Endothelial cell of umbilical vein (primary cell): Measurements from ENCODE around the gene POSTN. TPM values are rescaled to one million over a fixed set of nuclear protein-coding genes. Genes with fewer than 3 reads are reported as not detected.

Experiments used
- BruUV-seq: library from RNA; stranded (reverse); fragments of 400-500 nt; replicated peaks from 2 replicates; lab custom pipeline; 2021; lab: Mats Ljungman, UMichigan
- CTCF ChIA-PET: fragments of 300-600, 350-600 bp; sonication (Branson Sonifier 250); formaldehyde crosslinking; loops from one replicate; lab custom pipeline; 2021; ENCODE audit warnings: antibody characterized with exemption, inconsistent platforms; lab: Charles Lee
- POLR2A ChIA-PET: fragments of 300-600, 350-600 bp; sonication (Branson Sonifier 250); formaldehyde crosslinking; loops from one replicate; lab custom pipeline; 2021; ENCODE audit warnings: antibody characterized with exemption, inconsistent platforms; lab: Charles Lee
- DNase-seq: peaks from one replicate; pipeline ENCODE4 v3.0.0-alpha.2; 2011; ENCODE audit warnings: low read depth, low spot score
- FAIRE-seq: peaks from 2 replicates; lab custom pipeline; 2011; peaks lifted over from hg19 to GRCh38; lab: Jason Lieb, UNC
- H2AFZ ChIP-seq: 2 replicates; pipeline ENCODE4 v1.6.0; 2012; ENCODE audit warnings: low read depth, low read length, control low read depth, inconsistent platforms
- H3K27ac ChIP-seq: 2 replicates; pipeline ENCODE4 v1.5.1; 2011; ENCODE audit warnings: low read depth, mild to moderate bottlenecking, control low read depth, low read length, moderate library complexity; ENCODE audit not compliant: insufficient read depth
- H3K27me3 ChIP-seq, 2 experiments: 2 replicates each; pipeline versions ENCODE4 v1.6.0 to v1.6.1; 2011; ENCODE audit warnings: low read length in 2 of 2, mixed read lengths in 1 of 2; ENCODE audit not compliant: control insufficient read depth in 2 of 2, insufficient read depth in 2 of 2
- H3K36me3 ChIP-seq, 2 experiments: 2 replicates in 1 of 2; 3 replicates in 1 of 2; pipeline ENCODE4 v1.5.1; 2011; ENCODE audit warnings: low read length in 2 of 2, mild to moderate bottlenecking in 1 of 2, moderate library complexity in 1 of 2; ENCODE audit not compliant: control insufficient read depth in 2 of 2, insufficient read depth in 2 of 2; ENCODE audit errors: extremely low read depth in 1 of 2
- H3K4me1 ChIP-seq: 3 replicates; pipeline ENCODE4 v1.5.1; 2011; ENCODE audit warnings: mild to moderate bottlenecking, low read length; ENCODE audit not compliant: control insufficient read depth, insufficient read depth; ENCODE audit errors: extremely low read depth
- H3K4me2 ChIP-seq: 2 replicates; pipeline ENCODE4 v1.6.1; 2011; ENCODE audit warnings: low read length, control low read depth, mixed read lengths; ENCODE audit not compliant: insufficient read depth
- H3K4me3 ChIP-seq, 3 experiments: fragments of 200-600 bp in 1 of 3; sonication (generic), shearing (Covaris generic) in 1 of 3; replicated peaks in 1 of 3; 2 replicates each; pipeline ENCODE4 v1.5.1; 2011 to 2016; ENCODE audit warnings: control low read depth in 3 of 3, low read length in 3 of 3, mild to moderate bottlenecking in 2 of 3, inconsistent platforms in 1 of 3, low read depth in 1 of 3, moderate library complexity in 1 of 3; ENCODE audit not compliant: insufficient read depth in 1 of 3
- H3K79me2 ChIP-seq: 2 replicates; pipeline ENCODE4 v1.6.0; 2012; ENCODE audit warnings: low read length, inconsistent platforms; ENCODE audit not compliant: control insufficient read depth, insufficient read depth
- H3K9ac ChIP-seq: replicated peaks from 2 replicates; pipeline ENCODE3; 2011; ENCODE audit warnings: low read length, control low read depth; ENCODE audit not compliant: insufficient read depth; ENCODE audit errors: extremely low read depth
- H3K9me1 ChIP-seq: replicated peaks from 3 replicates; pipeline ENCODE4 v1.6.0; 2011; ENCODE audit warnings: mild to moderate bottlenecking, low read length; ENCODE audit not compliant: control insufficient read depth, insufficient read depth; ENCODE audit errors: extremely low read depth
- H3K9me3 ChIP-seq: replicated peaks from 2 replicates; pipeline ENCODE4 v1.5.1; 2012; ENCODE audit warnings: low read length, inconsistent platforms; ENCODE audit not compliant: control insufficient read depth, insufficient read depth
- H4K20me1 ChIP-seq: replicated peaks from 2 replicates; pipeline ENCODE3; 2011; ENCODE audit warnings: mild to moderate bottlenecking, low read length; ENCODE audit not compliant: control insufficient read depth, insufficient read depth; ENCODE audit errors: extremely low read depth
- CTCF ChIP-seq, 2 donors: IDR thresholded peaks; 1 replicate in 1 of 2; 2 replicates in 1 of 2; pipeline ENCODE4 v1.5.1; 2011; ENCODE audit warnings: low read length in 2 of 2, mild to moderate bottlenecking in 2 of 2, moderate library complexity in 2 of 2, control low read depth in 1 of 2, inconsistent platforms in 1 of 2, low read depth in 1 of 2; ENCODE audit not compliant: insufficient read depth in 1 of 2; ENCODE audit errors: extremely low read depth in 1 of 2
- FOS ChIP-seq: IDR thresholded peaks from 2 replicates; pipeline ENCODE4 v1.6.1; 2011; ENCODE audit warnings: mild to moderate bottlenecking, low read length, moderate library complexity, borderline replicate concordance; ENCODE audit not compliant: insufficient read depth
- JUN ChIP-seq: IDR thresholded peaks from 2 replicates; pipeline ENCODE4 v1.6.1; 2011; ENCODE audit warnings: borderline replicate concordance, low read depth; ENCODE audit not compliant: insufficient read length, insufficient read depth
- POLR2A ChIP-seq: IDR thresholded peaks from 2 replicates; pipeline ENCODE4 v1.6.1; 2012; ENCODE audit warnings: low read depth, mild to moderate bottlenecking, control low read depth, low read length
- POLR2AphosphoS5 ChIP-seq: IDR thresholded peaks from 2 replicates; pipeline ENCODE4 v1.6.1; 2012; ENCODE audit warnings: low read depth, mild to moderate bottlenecking, control low read depth, low read length, moderate library complexity; ENCODE audit not compliant: insufficient read depth
- dilution Hi-C: fragments of 300-500 bp; cut with MboI; formaldehyde crosslinking; loops from one replicate; pipeline ENCODE4 v1.15.0; 2019; ENCODE audit warnings: low sequenced_read_pairs; ENCODE audit not compliant: extremely low pct_ligation_motif_present
- intact Hi-C: fragments of 100-400 bp; cut with micrococcal nuclease; formaldehyde crosslinking; loops from one replicate; pipeline ENCODE4 v1.10.0; 2022
- polyA plus RNA-seq, 4 experiments: library from polyadenylated mRNA; depleted of rRNA in 3 of 4; stranded (reverse) in 3 of 4; unstranded in 1 of 4; fragments of >200 nt; gene quantifications; 2 replicates each; pipeline versions ENCODE4 v1.2.1 to v1.2.3, GENCODE V29; 2011 to 2012; ENCODE audit warnings: missing spikeins in 1 of 4
- total RNA-seq: library from RNA; stranded (reverse); gene quantifications from 2 replicates; pipeline ENCODE4 v1.2.3, GENCODE V29; 2021
- TF ChIP-seq, protein P1 (sequence below): IDR thresholded peaks from 2 replicates; pipeline ENCODE4 v1.6.1; 2011; ENCODE audit not compliant: insufficient read depth, insufficient read length

POSTN gene
- total and polyA plus RNA-seq, 2 donors (not counting 3 experiments of a cell fraction or from before 2014, with no cell fraction given) = 0.29 to 0.41 TPM

GRCh38 chr13:37531049-37531448, 67.5 kb downstream of the POSTN start:
- FAIRE-seq (no peak), DNase-seq (no peak)
- intact Hi-C loops = no loop called here
- dilution Hi-C loops = no loop called here
- TF ChIP-seq FOS (no peak), JUN (no peak), POLR2A (no peak)
- Histone ChIP-seq H3K79me2 (no peaks in the 10 kb centered on the region), H3K27me3 (no peaks in the 10 kb centered on the region), H3K4me2 (no peak overlapping the region), H4K20me1 (no peaks in the 10 kb centered on the region), H3K9me3 (no peaks in the 10 kb centered on the region), H3K9me1 (no peaks in the 10 kb centered on the region), H2AFZ (no peak overlapping the region), H3K4me3 (no peak overlapping the region), H3K27ac (no peak overlapping the region), H3K4me1 (no peaks in the 10 kb centered on the region), H3K36me3 (no peaks in the 10 kb centered on the region), H3K9ac (no peak overlapping the region)
- no TSS peak for BruUV-seq
- ChIA-PET CTCF (no interaction called here), POLR2A (no interaction called here)

DNA sequence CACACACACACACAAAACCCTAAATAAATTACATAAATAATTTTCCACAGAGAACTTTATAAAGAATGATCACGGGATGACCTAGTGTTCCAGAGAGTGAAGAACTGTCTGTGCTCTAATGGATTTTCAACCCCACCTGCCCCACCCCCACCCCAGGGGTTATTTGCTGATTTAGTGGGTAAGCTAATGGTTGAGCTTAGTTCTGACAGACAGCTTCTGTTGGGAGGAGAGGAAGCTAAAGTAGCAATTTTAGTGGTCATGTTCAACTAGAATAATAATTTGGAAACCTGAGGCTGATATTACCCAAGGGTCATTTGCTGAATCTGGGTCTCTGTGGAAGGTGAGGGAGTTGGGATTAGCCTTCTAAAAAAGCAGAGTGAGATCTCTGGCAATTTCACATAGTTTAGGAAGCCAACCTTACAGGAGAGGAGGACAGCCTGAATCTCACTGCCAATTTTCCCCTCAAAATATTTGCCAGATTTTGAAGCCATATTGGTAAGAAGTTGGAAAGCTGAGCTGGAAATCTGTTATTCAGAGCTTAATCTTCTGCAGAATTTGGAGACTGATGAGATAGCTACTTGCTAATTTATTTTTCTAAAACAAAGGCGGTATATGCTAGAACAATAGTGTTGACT, 68.7 kb downstream of the POSTN start:
- CTCF ChIA-PET = interaction anchor here (0.7 kb wide), 1 partner anchor 622 kb away, joined by 3 read pairs; no protein-coding TSS in a partner anchor
- Histone ChIP-seq H3K27me3 (no peaks in the 10 kb centered on the region), H3K4me1 (no peaks in the 10 kb centered on the region), H3K27ac (no peak overlapping the region), H3K4me2 (no peak overlapping the region), H3K4me3 (no peak overlapping the region), H4K20me1 (no peaks in the 10 kb centered on the region), H3K9ac (no peak overlapping the region), H3K9me3 (no peaks in the 10 kb centered on the region), H2AFZ (no peak overlapping the region), H3K79me2 (no peaks in the 10 kb centered on the region), H3K36me3 (no peaks in the 10 kb centered on the region), H3K9me1 (no peaks in the 10 kb centered on the region)
- intact Hi-C loops (no loop called here), dilution Hi-C loops (no loop called here)
- FAIRE-seq = peak; percentile 53
- POLR2A ChIA-PET = no interaction called here
- TF ChIP-seq, protein P1, sequence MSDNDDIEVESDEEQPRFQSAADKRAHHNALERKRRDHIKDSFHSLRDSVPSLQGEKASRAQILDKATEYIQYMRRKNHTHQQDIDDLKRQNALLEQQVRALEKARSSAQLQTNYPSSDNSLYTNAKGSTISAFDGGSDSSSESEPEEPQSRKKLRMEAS = no peak
- no peak for TF ChIP-seq CTCF (IDR thresholded peaks at IDR 0.05; ENCODE audit: extremely low read depth in 1 of 2, insufficient read depth in 1 of 2, low read depth in 1 of 2, low read length in 2 of 2)
- TF ChIP-seq POLR2A = no peak
- no peak for TF ChIP-seq POLR2AphosphoS5
- no peak for DNase-seq
- no TSS peak for BruUV-seq
